ENCODE data around the gene TTC7B.

- TF ChIP-seq CTCF (conservative IDR thresholded peaks at IDR 0.05) = no peak
- no peak for TF ChIP-seq ZFX (IDR thresholded peaks at IDR 0.05)
Measured at GRCh38 chr14:90837355-90837754, 21.1 kb upstream of the TTC7B start.

Data from C4-2B (cell line).